Aorta (tissue), 5 donors: Measurements from ENCODE around the gene GALNT14. TPM values are rescaled to one million over a fixed set of nuclear protein-coding genes. Genes with fewer than 3 reads are reported as not detected.

Experiments used
- ATAC-seq: fragments of 200-7000 bp; cut with Tn5 transposase; one replicate; pipeline ENCODE4 v1.9.1; 2022; ENCODE audit warnings: moderate library complexity; ENCODE audit not compliant: low FRiP score
- DNase-seq, 2 donors: peaks; one replicate each; pipeline ENCODE4 v3.0.0-alpha.2; 2020
- H3K27ac ChIP-seq, 2 donors: one replicate each; pipeline ENCODE4 v1.5.1; 2013; ENCODE audit warnings: low read length in 2 of 2, mild to moderate bottlenecking in 2 of 2, moderate library complexity in 2 of 2, control low read depth in 1 of 2, inconsistent platforms in 1 of 2, low read depth in 1 of 2
- H3K27me3 ChIP-seq, 2 donors: one replicate each; pipeline ENCODE4 v1.6.1; 2013; ENCODE audit warnings: control low read depth in 1 of 2, low read length in 1 of 2, mild to moderate bottlenecking in 1 of 2, moderate library complexity in 1 of 2; ENCODE audit not compliant: insufficient read depth in 2 of 2, control insufficient read depth in 1 of 2
- H3K36me3 ChIP-seq, 2 donors: one replicate each; pipeline ENCODE4 v1.6.1; 2013; ENCODE audit warnings: control low read depth in 1 of 2, low read length in 1 of 2, mild to moderate bottlenecking in 1 of 2; ENCODE audit not compliant: insufficient read depth in 2 of 2, control insufficient read depth in 1 of 2
- H3K4me1 ChIP-seq, 2 donors: one replicate each; pipeline ENCODE4 v1.6.1; 2013; ENCODE audit warnings: low read length in 2 of 2, control low read depth in 1 of 2, mild to moderate bottlenecking in 1 of 2, moderate library complexity in 1 of 2; ENCODE audit not compliant: insufficient read depth in 2 of 2, control insufficient read depth in 1 of 2
- H3K4me3 ChIP-seq, 2 donors: one replicate each; pipeline ENCODE4 v1.5.1; 2013; ENCODE audit warnings: low read length in 2 of 2, control low read depth in 1 of 2, mild to moderate bottlenecking in 1 of 2
- H3K9me3 ChIP-seq: one replicate; pipeline ENCODE4 v1.6.1; 2013; ENCODE audit warnings: mild to moderate bottlenecking, low read length; ENCODE audit not compliant: control insufficient read depth
- WGBS, 2 donors: extraction: QIAGEN DNeasy Blood & Tissue Kit; methylation state at CpG; one replicate each; pipeline ENCODE4 v1.1.7; 2013; 5-methylcytosine and 5-hydroxymethylcytosine counted together
- intact Hi-C, 2 donors: fragments of 100-400 bp; cut with DNase I; formaldehyde crosslinking; loops; one replicate each; pipeline versions ENCODE4 v1.14.2 to v1.15.0; 2022
- polyA plus RNA-seq, 2 donors: library from polyadenylated mRNA; stranded (reverse); fragments of 200-250 nt; gene quantifications; one replicate each; pipeline ENCODE4 v1.2.3, GENCODE V29; 2013
- total RNA-seq, 2 donors: library from RNA; stranded (reverse); fragmentation: NEBNext Ultra II Directional; extraction: Animal tissue kit (Norgen Biotek cat#: 25700); gene quantifications; one replicate each; pipeline ENCODE4 v1.2.1, GENCODE V29; 2021
- donor health status: healthy with polysubstance abuse.
- donor health status: Bipolar disorder and iron deficiency.
- donor health status: DM: no; HTN: no; CAD: no.
- donor health status: DM: no; HTN: no; CAD: no.
- donor health status: DM: yes; HTN: yes; CAD: no.

The GALNT14 gene
- total and polyA plus RNA-seq, 4 donors, result 0.74 to 1.7 (median 1.2) TPM; not detected in 1

DNA sequence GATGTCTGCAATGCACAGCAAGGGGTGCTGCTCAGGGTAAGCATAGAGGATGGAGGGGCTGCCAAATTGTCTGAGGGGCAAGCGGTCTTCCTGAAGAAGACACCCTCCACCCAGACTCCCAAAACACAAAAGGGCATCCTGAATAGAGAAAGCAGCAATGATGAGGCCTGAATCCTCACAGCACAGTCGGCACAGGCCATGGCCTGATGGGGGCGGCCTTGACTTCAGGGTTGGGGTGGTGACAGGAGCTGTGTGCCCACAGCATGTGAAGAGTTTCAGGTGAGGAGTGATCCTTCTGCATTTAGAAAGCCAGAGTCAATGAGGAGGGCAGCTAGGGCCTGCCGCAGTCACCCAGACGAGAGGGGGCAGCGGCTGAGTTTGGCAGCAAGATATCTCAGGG is 159.4 kb downstream of the GALNT14 start:
- ATAC-seq (no peak), DNase-seq (no peak)
- WGBS, 2 donors, result 97% methylated on average over 6 of the region's 6 CpGs
- Histone ChIP-seq H3K36me3 (no peaks in the 10 kb centered on the region), H3K27me3 (no peaks in the 10 kb centered on the region), H3K9me3 (no peaks in the 10 kb centered on the region), H3K4me1 (no peaks in the 10 kb centered on the region), H3K27ac (no peak overlapping the region), H3K4me3 (no peak overlapping the region)
- intact Hi-C loops, result loop anchor here (10.0 kb wide), 1 partner anchor 356 kb away; no protein-coding TSS in a partner anchor

DNA sequence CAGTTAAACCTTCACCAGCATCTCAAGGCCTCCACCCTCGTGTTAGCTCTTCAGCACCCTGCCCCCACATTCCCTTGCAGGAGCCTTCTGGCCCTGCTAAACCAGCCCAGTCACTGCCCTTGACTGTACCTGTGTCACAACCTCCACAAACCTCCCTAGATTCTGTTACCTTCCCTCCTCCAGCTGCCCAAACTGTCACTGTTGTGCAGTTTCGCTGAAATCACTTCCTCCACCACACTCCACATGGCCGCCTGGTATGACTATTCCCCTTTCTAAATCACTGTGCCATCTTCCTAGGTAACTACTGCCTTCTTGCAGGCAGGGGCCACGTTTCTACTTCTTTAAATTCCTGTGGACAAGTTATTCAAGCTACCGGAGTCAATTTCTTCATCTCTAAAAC is 160.2 kb downstream of the GALNT14 start:
- no peak for ATAC-seq
- H3K9me3 ChIP-seq, result no peaks in the 10 kb centered on the region
- no peaks in the 10 kb centered on the region for H3K27me3 ChIP-seq
- peak in 1 of 2 donors; percentile 12 for DNase-seq
- no peak overlapping the region for H3K27ac ChIP-seq
- no peaks in the 10 kb centered on the region for H3K4me1 ChIP-seq
- intact Hi-C loops, result loop anchor here (10.0 kb wide), 1 partner anchor 357 kb away; no protein-coding TSS in a partner anchor
- H3K4me3 ChIP-seq, result no peak overlapping the region
- WGBS, 2 donors, result 90 to 95% methylated on average over 5 of the region's 5 CpGs
- no peaks in the 10 kb centered on the region for H3K36me3 ChIP-seq

DNA sequence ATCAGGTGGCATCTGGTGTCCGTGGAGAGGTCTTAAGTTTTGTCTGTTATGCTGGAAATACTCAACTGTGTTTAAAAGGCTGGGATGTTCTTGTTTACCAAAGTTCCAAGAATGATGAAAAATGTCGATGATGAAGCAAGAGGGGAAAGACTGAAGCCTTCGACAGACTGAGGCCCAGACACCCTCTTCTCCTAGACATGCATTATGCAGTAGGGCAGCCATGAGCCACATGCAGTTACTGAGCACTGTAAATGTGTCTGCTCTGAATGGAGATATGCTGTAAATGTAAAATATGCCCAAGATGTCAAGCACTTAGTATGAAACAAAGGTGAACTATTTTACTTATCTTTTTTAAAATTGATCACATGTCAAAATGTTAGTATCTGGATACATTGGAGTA is 163.1 kb downstream of the GALNT14 start:
- Histone ChIP-seq H3K4me1 (no peaks in the 10 kb centered on the region), H3K9me3 (no peaks in the 10 kb centered on the region), H3K36me3 (no peaks in the 10 kb centered on the region), H3K27me3 (no peaks in the 10 kb centered on the region), H3K27ac (no peak overlapping the region), H3K4me3 (no peak overlapping the region)
- 87 to 88% methylated on average over 3 of the region's 3 CpGs for WGBS, 2 donors
- ATAC-seq (no peak), DNase-seq (no peak)
- intact Hi-C loops, result loop anchor here (10.0 kb wide), 1 partner anchor 360 kb away; no protein-coding TSS in a partner anchor

DNA sequence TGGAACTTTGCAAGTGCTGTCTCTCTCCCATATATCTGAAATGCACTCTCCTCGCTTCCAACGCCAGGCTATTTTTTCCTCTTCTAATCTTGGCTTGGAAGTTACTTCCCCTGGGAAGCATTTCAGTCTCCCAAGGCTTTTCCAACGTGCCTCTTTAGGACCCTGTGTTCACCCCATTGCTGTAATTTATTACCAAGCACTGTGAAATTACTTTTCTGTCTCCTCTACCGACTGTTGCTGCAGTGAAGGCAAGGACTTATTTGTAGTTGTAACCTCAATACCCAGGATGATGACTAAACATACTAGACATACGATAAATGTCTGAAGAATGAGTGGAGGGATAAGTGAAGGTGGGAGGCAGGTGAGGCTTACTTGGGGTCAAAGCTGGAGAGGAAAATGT is 163.7 kb downstream of the GALNT14 start:
- DNase-seq (no peak), ATAC-seq (no peak)
- Histone ChIP-seq H3K27me3 (no peaks in the 10 kb centered on the region), H3K9me3 (no peaks in the 10 kb centered on the region), H3K4me3 (no peak overlapping the region), H3K27ac (no peak overlapping the region), H3K36me3 (no peaks in the 10 kb centered on the region), H3K4me1 (no peaks in the 10 kb centered on the region)
- intact Hi-C loops, result loop anchor here (10.0 kb wide), 1 partner anchor 360 kb away; no protein-coding TSS in a partner anchor
- WGBS, 2 donors, result 22 to 31% methylated on average over 5 of the region's 5 CpGs

DNA sequence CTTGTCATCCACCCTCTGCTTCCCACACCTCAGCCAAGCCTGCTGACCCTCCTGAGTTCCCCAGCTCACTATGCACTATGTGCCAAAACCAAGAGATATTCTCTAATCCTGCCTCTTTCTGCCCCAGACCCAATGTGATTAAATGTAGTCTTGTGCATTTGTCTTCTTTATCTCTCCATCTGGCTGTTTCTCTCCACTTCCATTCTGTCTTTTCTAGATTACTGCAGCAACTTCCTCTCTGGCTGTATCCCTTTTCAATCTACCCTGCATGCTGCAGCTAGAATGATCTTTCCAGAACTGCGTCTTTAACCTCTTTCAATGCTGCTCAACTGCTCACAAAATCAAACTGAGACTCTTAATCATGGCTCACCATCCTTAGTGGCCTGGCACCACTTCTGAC is 164.1 kb downstream of the GALNT14 start:
- 70 to 78% methylated on average over 1 of the region's 1 CpG for WGBS, 2 donors
- Histone ChIP-seq H3K36me3 (no peaks in the 10 kb centered on the region), H3K27me3 (no peaks in the 10 kb centered on the region), H3K27ac (no peak overlapping the region), H3K4me1 (no peaks in the 10 kb centered on the region), H3K4me3 (no peak overlapping the region), H3K9me3 (no peaks in the 10 kb centered on the region)
- intact Hi-C loops, result loop anchor here (10.0 kb wide), 1 partner anchor 361 kb away; no protein-coding TSS in a partner anchor
- DNase-seq (no peak), ATAC-seq (no peak)

DNA sequence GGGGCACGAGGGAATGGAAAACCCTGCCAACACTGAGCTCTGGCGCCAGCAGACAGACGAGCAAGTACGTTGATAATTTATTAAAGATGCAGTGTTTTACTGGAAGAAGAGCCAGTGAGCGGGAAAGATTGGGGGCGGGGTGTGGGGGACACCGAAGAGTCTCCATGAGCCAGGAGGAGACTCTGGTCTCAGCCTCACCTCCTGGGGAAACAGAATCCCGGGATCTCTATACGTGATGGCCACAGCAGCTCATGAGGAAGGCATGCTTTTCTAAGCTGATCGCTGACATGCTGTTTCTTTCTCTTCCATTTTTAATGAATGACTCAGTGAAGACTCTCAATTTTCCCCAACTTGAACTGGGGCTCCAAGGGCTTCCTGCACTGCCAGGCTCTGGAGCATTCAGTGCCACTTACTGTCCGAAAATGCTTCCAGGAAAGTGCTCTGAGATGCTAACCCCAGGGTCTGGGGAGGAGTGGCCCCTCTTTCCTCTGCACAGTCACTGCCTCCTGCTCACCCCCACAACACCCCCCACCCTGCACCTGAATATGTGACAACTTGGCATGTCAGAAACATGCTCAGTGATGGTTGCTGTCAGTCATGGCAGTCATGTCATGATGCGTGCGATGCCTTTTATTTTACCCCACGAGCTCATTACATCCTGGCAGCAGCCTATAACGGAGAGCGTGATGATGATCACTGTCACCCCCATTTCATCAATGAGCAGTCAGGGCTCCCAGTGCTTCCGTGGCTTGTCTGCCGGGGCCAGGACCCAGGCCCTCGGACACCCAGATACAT is 166.8 kb downstream of the GALNT14 start:
- Histone ChIP-seq H3K9me3 (no peaks in the 10 kb centered on the region), H3K4me3 (no peak overlapping the region), H3K27ac (no peak overlapping the region), H3K4me1 (no peaks in the 10 kb centered on the region), H3K36me3 (no peaks in the 10 kb centered on the region), H3K27me3 (no peaks in the 10 kb centered on the region)
- DNase-seq (no peak), ATAC-seq (no peak)
- 76 to 86% methylated on average over 19 of the region's 19 CpGs for WGBS, 2 donors
- intact Hi-C loops, result loop anchor here (10.0 kb wide), 1 partner anchor 363 kb away; no protein-coding TSS in a partner anchor

DNA sequence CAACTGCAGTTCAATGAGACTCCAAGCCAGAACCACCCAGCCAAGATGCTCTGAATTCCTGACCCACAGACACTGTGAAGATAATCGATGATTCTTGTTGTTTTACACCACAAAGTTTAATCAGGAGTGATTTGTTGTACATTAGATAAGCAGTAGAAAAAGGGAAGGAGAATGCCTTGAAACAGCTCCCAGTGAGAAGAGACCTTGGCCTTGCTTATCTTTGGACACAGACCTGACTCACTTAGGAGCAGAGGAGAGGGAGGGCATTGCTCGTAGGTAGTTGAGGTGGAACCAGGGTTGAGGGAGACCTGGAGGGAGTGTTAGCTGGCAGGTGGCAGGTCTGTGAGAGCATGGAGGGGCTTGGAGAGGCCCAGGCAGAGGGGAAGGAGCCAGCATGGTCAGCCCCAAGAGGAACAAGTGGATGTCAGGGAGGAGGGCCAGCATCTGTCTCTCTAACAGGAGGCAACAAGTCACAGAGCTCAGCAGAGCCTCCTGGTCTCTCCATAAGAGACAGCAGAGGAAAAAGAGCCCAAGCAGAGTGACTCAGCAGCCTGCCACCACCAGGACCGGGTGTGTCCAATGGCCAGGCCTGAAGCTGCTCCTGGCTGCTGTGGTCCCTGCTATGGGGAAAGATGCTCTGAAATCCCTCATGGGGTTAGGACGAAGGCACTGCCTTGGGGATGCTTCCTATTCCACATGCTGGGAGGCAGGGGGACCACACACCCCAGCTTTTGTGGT is 169.4 kb downstream of the GALNT14 start:
- intact Hi-C loops, result no loop called here
- WGBS, 2 donors, result 86 to 94% methylated on average over 4 of the region's 4 CpGs
- Histone ChIP-seq H3K27ac (no peak overlapping the region), H3K27me3 (no peaks in the 10 kb centered on the region), H3K4me1 (no peaks in the 10 kb centered on the region), H3K4me3 (no peak overlapping the region), H3K36me3 (no peaks in the 10 kb centered on the region), H3K9me3 (no peaks in the 10 kb centered on the region)
- no peak for DNase-seq
- ATAC-seq, result no peak

DNA sequence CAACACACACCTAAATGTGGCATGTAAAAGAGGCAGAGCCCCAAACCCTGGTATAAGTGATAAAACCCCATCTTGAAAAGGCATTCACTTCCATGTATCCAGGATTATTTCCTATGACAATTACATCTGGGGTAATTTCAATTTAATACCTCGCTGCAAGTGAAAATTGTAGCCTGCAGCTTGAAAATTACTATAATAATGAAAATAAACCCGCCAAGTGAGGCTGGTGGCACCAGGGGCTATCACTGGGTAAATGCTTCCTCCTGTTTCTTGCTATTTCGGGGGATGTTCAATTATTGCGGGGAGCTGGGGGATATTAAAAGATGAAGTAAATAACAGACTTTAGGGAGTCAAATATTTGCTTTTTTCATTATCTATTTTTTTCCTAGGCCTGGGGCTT is 171.5 kb downstream of the GALNT14 start:
- no peaks in the 10 kb centered on the region for H3K27me3 ChIP-seq
- 95 to 97% methylated on average over 4 of the region's 4 CpGs for WGBS, 2 donors
- no peaks in the 10 kb centered on the region for H3K36me3 ChIP-seq
- no peaks in the 10 kb centered on the region for H3K4me1 ChIP-seq
- no peak overlapping the region for H3K27ac ChIP-seq
- ATAC-seq (no peak), DNase-seq (no peak)
- H3K9me3 ChIP-seq, result no peaks in the 10 kb centered on the region
- no peak overlapping the region for H3K4me3 ChIP-seq
- intact Hi-C loops, result no loop called here
